H54 (cell line): Measurements from ENCODE around the gene CAAP1.

Experiments
- DNase-seq: peaks from one replicate; pipeline ENCODE4 v3.0.0; 2011; ENCODE audit warnings: low spot score, mixed read lengths; ENCODE audit not compliant: insufficient read length
- FAIRE-seq: peaks from 3 replicates; lab custom pipeline; 2011; peaks lifted over from hg19 to GRCh38; lab: Jason Lieb, UNC
- POLR2A ChIP-seq: IDR thresholded peaks from 2 replicates; pipeline ENCODE4 v1.6.1; 2011; ENCODE audit warnings: low read depth, mild to moderate bottlenecking, low read length

Gene CAAP1, protein sequence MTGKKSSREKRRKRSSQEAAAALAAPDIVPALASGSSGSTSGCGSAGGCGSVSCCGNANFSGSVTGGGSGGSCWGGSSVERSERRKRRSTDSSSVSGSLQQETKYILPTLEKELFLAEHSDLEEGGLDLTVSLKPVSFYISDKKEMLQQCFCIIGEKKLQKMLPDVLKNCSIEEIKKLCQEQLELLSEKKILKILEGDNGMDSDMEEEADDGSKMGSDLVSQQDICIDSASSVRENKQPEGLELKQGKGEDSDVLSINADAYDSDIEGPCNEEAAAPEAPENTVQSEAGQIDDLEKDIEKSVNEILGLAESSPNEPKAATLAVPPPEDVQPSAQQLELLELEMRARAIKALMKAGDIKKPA

DNA sequence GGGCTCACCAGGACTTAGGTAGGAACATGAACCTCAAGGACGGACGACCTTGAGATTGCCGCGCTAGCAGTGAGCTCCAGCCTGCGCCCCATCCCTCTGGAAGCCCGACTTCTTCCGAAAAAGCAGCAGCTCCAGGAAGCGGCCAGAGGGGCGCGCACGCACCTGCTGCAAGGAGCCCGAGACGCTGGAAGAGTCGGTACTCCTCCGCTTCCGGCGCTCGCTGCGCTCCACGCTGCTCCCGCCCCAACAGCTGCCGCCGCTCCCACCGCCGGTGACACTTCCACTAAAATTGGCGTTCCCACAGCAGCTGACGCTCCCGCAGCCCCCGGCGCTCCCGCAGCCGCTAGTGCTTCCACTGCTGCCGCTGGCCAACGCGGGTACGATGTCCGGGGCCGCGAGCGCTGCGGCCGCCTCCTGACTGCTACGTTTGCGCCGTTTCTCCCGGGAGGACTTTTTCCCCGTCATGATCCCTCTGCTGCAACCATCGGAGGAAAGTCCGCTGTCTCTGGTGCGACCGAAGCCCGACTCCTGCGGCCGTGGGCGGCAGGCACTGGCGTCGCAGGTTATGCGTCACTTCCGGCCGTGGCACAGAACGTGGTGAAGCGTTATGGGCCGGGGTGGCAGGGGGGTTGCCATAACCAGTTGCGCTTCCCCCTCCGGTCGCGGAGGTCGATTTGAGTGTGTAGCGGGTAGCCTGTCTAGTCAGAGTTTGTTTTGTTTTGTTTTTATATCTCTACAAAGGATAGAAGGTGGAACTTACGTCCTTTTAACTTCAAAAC lies at the start of gene CAAP1:
Gene CAAP1 (minus strand): TSS at position 552 of the 779 bp plus-strand sequence. CDS start 87 bp downstream, at position 465.
- DNase-seq (peak; percentile 86), FAIRE-seq (peak; percentile 96)
- peak; percentile 73 for TF ChIP-seq POLR2A

DNA sequence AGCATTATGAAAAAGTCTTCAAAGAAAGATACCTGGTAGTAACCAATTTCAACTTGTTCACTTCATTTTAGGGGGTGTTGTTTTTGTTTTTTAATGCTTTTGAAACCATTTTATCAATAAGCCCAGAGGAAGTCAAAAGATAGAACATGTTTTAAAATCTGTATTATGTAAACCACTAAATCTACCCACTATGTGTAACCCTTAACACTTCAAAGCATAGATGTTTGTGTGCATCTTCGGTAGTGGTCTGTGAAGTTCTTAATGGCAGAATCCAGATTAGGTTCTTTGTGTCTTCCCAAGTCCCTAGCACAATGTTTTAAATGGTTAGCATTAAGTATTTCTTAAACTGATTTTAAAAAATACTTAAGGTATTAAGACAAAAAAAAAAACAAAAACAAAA lies 48.2 kb upstream of the CAAP1 start:
- no peak for TF ChIP-seq POLR2A
- DNase-seq (no peak), FAIRE-seq (peak; percentile 36)

DNA sequence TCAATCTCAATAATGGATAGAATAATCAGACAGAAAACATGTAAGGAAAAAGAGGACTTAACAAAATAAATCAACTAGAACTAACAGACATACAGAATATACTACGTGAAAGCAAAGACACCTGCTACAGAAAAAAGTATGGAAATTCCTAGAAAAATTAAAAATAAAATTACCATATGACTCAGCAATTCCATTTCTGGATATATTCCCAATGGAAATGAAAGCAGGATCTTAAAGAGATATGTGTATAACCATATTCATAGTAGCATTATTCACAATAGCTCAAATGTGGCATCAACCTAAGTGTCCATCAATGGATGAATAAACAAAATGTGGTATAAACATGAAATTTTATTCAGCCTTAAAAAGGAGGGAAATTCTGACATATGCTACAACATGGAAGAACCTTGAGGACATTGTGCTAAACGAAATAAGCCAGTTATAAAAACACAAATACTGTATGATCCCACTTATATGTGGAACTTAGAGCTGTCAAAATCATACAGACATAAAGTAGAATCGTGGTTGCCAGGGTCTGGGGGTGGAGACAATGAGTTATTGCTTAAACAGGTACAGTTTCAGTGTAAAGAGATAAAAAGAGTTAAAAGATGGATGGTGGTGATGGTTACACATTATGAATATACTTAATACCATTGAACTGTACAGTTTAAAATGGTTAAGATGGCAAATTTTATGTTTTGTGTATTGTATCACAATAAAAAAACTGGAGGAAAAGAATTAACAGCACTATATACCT lies 47.5 kb upstream of the CAAP1 start:
- DNase-seq = no peak
- TF ChIP-seq POLR2A = no peak
- peak; percentile 60 for FAIRE-seq

DNA sequence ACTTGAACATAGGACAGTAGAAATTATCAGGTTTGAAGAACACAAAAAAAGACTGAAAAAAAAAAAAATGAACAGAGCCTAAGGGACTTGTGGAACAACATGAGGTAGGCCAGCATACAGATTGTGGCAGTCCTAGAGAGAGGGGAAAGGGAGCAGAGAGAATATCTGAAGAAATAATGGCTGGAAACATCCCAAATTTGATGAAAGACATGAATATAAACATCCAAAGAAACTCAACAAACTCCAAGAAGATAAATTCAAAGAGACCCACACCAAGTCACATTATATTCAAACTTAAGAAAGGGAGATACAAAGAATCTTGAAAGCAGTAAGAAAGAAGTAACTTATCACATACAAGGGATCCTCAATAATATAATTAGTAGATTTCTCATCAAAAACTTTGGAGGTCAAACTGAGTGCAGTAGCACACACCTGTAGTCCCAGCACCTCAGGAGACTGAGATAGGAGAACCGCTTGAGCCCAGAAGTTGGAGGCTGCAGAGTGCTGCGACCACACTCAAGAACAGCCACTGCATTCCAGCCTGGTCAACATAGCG lies 45.3 kb upstream of the CAAP1 start:
- TF ChIP-seq POLR2A = no peak
- FAIRE-seq (no peak), DNase-seq (no peak)

DNA sequence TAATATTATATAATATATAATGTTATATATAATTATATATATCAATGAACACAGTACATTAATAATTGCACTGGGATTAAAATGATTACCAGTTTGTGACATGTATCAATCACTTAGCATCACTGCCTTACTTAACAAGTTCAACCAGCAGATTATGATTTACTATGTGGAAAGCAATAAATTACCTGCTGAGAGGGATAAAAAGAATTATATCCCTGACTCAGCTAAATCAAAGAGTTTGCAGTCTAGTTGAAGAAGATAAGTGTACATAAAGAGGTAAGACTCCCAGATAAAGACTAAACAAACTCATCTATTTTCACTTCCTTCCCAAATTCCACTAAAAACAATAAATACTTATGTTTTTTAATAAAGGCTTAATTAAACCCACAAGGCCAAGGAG lies 43.2 kb upstream of the CAAP1 start:
- no peak for TF ChIP-seq POLR2A
- FAIRE-seq = no peak
- no peak for DNase-seq

DNA sequence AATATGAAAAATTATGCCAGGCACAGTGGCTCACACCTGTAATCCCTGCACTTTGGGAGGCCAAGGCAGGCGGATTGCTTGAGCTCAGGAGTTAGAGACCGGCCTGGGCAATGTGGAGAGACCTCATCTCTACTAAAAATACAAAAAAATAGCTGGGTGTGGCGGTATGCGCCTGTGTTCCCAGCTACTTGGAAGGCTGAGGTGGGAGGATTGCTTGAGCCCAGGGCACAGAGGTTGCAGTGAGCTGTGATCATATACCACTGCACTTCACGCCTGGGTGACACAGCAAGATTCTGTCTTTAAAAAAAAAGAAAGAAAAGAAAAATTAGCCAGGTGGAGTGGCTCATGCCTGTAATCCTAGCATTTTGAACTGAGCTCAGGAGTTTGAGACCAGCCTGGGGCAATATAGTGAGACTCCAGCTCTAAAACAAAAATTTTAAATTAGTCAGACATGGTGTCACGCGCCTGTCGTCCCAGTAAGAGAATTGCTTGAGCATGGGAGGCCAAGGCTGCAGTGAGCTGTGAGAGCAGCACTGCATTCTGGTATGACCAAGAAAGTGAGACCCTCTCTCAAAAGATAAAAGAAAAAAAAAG lies 36.4 kb upstream of the CAAP1 start:
- TF ChIP-seq POLR2A = no peak
- DNase-seq = no peak
- no peak for FAIRE-seq

DNA sequence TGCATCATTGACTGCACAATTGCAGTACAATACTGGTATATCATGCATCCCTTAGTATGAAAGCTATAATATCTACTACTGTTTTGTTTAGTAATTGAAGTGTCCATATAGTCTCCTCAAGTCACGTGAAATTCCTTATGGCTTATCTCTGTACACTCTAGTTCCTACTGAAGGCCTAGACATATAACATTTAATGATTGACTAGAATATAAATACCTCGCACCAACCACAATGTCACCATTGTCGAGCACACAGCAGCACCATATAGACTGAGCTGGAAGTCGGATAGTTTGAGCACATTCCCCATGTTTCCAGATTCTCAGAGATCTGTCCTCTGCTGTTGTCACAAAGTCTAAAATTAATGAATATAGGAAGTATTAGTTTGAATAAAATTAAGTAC lies 33.0 kb upstream of the CAAP1 start:
- no peak for TF ChIP-seq POLR2A
- DNase-seq (no peak), FAIRE-seq (peak; percentile 11)

DNA sequence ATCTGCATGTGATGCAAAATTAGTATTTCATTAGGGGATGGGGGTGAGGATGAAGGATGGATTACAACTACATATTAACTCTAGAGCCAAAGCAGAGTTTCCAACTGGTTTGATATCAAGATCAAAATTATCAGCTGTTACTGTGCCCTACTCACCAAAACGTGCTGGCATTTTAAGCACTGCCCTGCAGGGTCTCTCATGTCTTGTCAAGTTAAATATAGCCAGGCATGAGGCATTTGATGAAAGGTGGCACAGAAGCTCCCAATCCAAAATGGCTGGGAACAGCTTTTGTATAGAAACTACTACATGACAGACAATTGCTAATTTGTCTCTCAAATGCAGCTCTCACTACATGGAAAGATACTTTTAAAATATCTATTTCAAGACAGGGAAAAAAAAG lies 27.1 kb upstream of the CAAP1 start:
- no peak for FAIRE-seq

DNA sequence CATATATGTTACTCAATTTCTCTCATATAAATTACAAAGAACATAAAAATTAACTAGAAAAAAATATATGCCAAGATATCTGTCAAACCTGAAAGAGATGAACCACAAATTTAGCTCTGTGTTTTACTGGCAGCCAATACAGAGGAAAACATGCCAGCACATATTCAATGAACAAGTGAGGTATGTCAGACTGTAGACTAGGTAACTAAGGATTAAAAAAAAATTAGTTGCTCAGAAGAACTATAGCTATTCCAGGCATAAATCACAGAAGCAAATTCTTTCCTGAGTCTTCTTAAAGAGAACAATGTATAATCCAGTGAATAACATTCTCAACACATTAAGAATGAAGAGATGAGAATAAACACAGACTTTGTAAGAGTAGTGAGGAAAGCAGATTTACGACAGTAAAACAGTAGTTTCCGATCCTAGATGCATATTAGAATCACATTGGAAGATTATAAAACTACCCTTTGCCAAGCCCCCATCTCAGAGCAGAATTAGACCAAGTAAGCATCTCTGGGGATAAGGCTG lies 20.6 kb upstream of the CAAP1 start:
- TF ChIP-seq POLR2A = no peak
- FAIRE-seq = no peak

More for the DNA sequence above, 27.1 kb upstream of the CAAP1 start:
- TF ChIP-seq POLR2A = no peak
- DNase-seq = no peak

DNA sequence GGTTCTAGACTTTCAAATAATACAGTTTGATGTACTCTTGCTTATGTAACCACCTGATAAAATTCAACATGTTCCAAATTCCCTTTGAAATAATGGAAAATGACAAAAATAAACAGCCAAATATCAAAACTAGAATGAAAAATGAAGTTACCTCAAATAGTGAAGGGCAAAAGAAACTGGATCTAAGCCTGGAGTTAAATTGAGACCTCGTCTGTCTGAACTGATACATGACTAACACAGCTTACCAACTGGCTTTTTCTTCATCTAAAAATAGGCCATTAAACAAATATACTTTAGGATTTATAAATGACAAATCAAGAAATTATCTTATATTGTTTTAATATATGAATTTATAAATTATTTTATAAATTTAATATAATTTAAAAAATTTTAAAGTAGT lies 12.1 kb upstream of the CAAP1 start:
- FAIRE-seq = no peak
- TF ChIP-seq POLR2A = no peak
- DNase-seq = no peak

More for the DNA sequence above, 20.6 kb upstream of the CAAP1 start:
- DNase-seq = no peak

DNA sequence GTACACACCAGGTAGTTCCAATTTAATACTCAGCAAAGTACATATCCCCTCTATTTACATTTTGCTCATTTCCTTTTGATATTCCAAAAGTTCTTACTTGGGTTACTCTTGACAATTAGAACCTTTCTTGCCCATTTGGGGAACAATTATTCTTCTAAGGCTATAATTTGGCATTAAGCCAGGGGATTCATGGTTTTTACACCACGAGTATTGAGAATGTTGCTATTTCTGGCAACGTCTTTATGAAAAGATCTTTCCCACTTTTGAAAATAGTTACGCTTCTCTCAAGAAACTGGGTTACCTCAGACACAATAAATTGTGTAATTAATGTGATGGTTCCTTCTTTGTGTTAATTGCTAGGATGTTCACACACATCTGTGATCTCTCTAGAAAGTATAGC lies 11.5 kb upstream of the CAAP1 start:
- no peak for DNase-seq
- no peak for FAIRE-seq
- no peak for TF ChIP-seq POLR2A

DNA sequence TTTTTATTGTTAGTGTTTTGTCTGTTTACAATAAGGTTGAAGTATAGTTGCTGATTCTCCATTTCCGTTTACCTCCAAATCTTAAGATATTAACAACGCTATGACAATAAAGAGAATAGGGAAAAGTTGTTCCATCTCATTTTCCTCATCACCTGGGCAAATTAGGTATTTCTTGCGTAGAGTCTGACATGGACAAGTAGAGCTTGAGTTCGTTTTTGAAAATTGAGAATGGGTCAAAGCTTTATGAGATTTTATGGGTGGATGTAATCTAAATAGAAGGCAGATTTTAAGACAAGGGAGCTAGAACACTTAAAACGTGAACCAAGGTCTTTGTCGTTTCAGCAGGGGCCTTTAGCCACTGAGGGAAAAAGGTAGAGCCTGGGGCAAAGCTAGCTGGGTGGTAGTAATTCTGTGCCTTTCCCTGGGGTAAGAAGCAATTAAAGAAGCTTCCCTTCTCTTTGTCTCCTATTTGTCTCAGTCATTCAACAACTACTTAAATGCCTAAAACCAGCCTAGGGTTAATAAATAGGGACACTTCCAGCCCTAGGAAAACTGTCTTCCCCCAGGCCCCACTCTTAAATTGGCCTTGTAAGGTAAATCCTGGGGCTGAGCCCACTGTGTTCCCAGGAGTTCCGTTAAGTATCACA lies 551 bp upstream of the CAAP1 start:
- no peak for TF ChIP-seq POLR2A
- FAIRE-seq = peak; percentile 15
- no peak for DNase-seq
